Fibroblast of skin of left biceps (primary cell): ENCODE results near the gene REG1B.
"Not testable (repeated sequence)": the region's sequence is repeated elsewhere in the genome, so short reads cannot be mapped to it uniquely, and the experiment has no call there.

Experiments used
- DNase-seq, 2 experiments: peaks; one replicate each; pipeline ENCODE4 v3.0.0-alpha.2; 2013; ENCODE audit warnings: low read depth in 2 of 2

The REG1B gene

DNA sequence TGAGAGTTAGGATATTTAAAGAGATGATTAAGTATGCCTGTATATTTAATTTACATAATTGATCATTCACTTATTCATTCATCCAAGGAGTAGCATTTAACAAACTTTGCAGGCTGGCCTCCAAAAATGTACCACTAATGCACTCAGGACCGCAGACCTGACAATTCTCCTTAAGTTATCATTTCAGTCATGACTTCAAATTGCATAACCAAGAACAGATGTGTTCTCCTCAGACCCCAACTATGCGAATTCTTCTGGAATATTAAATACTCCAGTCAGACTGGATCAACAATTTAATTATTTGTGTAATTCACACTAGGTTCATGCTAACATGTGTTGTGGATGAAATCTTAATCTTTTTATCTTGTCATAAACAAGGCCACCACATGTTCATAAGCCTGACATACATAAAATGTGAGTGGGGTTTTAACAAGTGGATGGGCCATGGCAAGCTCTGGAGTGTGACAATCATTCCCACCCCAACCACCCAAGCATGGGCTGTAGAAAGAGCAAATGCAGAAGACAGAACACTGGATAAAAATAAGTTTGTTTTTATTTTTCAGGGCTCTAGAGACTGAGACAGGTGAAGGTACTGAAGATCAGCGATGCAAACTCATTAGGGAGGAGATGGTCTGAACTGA, 3.2 kb downstream of the REG1B start:
- DNase-seq: no peak

GRCh38 chr2:79083597-79084251, 4.1 kb downstream of the REG1B start:
- DNase-seq: no peak

GRCh38 chr2:79082987-79083386, 4.8 kb downstream of the REG1B start:
- no peak for DNase-seq

DNA sequence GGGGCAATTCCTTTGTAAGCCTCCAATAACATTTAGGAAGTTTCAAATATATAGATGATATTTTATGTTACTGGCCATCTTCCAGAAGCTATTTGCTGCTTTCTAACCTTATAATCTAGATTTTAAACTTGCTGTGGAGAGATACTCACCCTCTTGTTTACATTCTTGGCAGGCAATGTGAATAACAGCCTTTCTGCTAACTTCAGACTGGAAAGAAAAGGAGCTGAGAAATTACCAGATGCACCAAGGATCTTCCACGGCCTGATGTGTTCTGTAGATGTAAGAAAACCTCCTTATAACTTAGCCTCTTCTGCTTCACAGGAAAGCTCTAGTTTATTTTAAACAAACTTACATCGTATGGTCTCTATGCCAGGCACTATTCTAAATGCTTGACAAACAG, 16.7 kb downstream of the REG1B start:
- no peak for DNase-seq

DNA sequence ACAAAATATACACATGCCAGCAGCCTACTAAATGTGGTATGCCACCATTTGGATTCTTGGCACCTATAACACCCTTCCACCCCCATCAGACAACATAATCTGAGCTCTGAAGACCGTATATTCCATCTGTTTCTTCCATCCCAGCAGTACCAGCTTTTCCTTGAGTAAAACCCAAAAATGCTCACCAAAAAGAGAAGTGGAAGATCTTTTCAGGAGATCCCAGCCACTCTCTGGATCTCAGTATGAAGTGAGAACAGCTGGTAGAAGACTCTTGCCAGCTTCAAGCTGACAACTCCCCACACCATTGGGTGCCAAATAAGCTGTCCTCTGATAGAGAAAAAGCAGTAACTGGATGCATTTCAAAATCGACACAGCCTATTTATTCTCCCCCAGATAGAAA, 22.6 kb downstream of the REG1B start:
- DNase-seq: no peak

GRCh38 chr2:79054769-79055168, 33.0 kb downstream of the REG1B start:
- DNase-seq: not testable (repeated sequence)

DNA sequence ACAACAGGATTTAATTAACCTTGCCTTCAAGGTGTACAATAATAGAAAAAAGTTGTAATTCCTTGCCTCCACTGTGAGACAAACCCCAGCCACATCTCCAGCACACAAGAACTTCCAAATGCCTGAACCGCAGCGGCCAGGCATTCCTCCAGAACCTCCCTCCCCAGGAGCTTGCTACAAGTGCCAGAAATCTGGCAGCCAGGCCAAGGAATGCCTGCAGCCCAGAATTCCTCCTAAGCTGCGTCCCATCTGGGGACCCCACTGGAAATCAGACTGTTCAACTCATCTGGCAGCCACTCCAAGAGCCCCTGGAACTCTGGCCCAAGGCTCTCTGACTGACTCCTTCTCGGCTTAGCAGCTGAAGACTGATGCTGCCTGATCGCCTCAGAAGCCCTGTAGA, 34.3 kb downstream of the REG1B start:
- DNase-seq: not testable (repeated sequence)

DNA sequence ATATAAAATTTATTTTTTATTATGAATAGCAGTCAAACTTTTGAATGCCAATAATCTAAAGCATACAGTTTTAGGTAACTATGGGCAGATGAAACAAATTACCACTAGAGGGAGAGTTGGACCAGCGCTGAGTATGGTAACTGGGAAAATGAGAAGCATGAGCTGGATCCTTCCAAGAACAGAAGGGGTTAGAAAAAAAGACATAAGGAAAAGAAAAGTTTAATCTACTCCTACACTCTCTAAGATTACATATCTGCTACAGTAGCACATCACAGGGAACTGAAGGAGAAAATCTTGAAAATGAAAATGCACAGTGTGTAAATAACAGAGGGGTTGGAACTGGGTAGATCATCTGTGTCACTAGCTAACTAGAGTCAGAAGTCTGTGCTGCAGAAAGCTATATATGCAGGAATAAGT, 46.8 kb downstream of the REG1B start:
- DNase-seq: no peak

- DNase-seq: no peak
These were observed 47.8 kb downstream of the REG1B start for GRCh38 chr2:79039944-79040343.
